Large intestine (tissue), 3 donors: Measurements from ENCODE around the gene INSC. TPM values are rescaled to one million over a fixed set of nuclear protein-coding genes. Genes with fewer than 3 reads are reported as not detected.
A peak's percentile ranks its signal among the peaks of the same experiment; 100 is the strongest.

Source experiments
- DNase-seq, 2 donors: peaks; one replicate each; pipeline versions ENCODE4 v3.0.0 to v3.0.0-alpha.2; 2013
- H3K27ac ChIP-seq: one replicate; pipeline ENCODE4 v1.5.1; 2013; ENCODE audit warnings: low read length
- H3K27me3 ChIP-seq: 2 replicates; pipeline ENCODE4 v1.6.1; 2013; ENCODE audit warnings: low read length; ENCODE audit not compliant: control insufficient read depth, insufficient read depth
- H3K36me3 ChIP-seq: 2 replicates; pipeline ENCODE4 v1.6.1; 2013; ENCODE audit warnings: low read length; ENCODE audit not compliant: control insufficient read depth, insufficient read depth
- H3K4me1 ChIP-seq: one replicate; pipeline ENCODE4 v1.6.1; 2013; ENCODE audit warnings: low read length; ENCODE audit not compliant: control insufficient read depth, insufficient read depth
- H3K4me3 ChIP-seq: one replicate; pipeline ENCODE4 v1.5.1; 2013; ENCODE audit warnings: low read length
- H3K9me3 ChIP-seq: one replicate; pipeline ENCODE4 v1.6.1; 2013; ENCODE audit warnings: mild to moderate bottlenecking, low read depth, low read length, moderate library complexity; ENCODE audit not compliant: control insufficient read depth
- WGBS: methylation state at CpG from one replicate; pipeline ENCODE4 v1.1.5; 2013; ENCODE audit warnings: low lambda C conversion rate; ENCODE audit not compliant: insufficient coverage; 5-methylcytosine and 5-hydroxymethylcytosine counted together
- polyA plus RNA-seq: library from polyadenylated mRNA; unstranded; fragments of 120-200 nt; gene quantifications from one replicate; pipeline ENCODE4 v1.2.1, GENCODE V29; 2013

Gene INSC
- polyA plus RNA-seq, 1 donor = 7.2 TPM

DNA sequence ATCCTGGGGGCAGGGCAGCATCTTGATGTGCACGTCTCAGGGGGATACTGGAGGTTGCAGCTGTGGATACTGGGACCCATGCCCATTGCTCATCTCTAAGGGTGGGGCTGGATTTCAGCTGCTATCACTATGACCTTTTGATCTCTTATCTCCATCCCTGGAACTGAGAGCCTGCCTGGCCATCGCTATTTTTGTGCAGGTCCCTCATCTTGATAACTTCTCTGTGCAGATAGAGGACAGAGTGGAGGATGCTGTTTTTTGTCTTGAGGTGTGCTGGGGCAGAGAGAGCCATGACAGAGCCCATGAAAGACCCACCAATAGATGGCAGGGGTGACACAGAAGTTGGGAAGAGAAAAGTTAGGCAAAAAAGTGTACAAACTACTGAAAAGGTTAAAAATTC, 5.1 kb upstream of the INSC start:
- no CpG with 5 or more reads among the region's 2 CpGs for WGBS
- H3K27me3 ChIP-seq = peaks cover 12% of the 10 kb centered on the region
- H3K9me3 ChIP-seq = peaks cover 3% of the 10 kb centered on the region
- H3K27ac ChIP-seq = no peak overlapping the region
- H3K36me3 ChIP-seq = no peaks in the 10 kb centered on the region
- no peak for DNase-seq
- H3K4me1 ChIP-seq = no peaks in the 10 kb centered on the region
- no peak overlapping the region for H3K4me3 ChIP-seq

GRCh38 chr11:15111215-15111614, 3.5 kb upstream of the INSC start:
- Histone ChIP-seq H3K27ac (no peak overlapping the region), H3K4me1 (no peaks in the 10 kb centered on the region), H3K4me3 (no peak overlapping the region), H3K9me3 (peaks cover 3% of the 10 kb centered on the region), H3K27me3 (peaks cover 27% of the 10 kb centered on the region), H3K36me3 (no peaks in the 10 kb centered on the region)
- no peak for DNase-seq
- WGBS = no CpG with 5 or more reads among the region's 3 CpGs

- no CpG with 5 or more reads among the region's 8 CpGs for WGBS
- Histone ChIP-seq H3K27me3 (peaks cover 30% of the 10 kb centered on the region), H3K9me3 (peaks cover 3% of the 10 kb centered on the region), H3K4me3 (no peak overlapping the region), H3K27ac (peak overlapping the region; percentile 7), H3K4me1 (no peaks in the 10 kb centered on the region), H3K36me3 (no peaks in the 10 kb centered on the region)
- peak in 1 of 2 donors; percentile 21 for DNase-seq
Measured at GRCh38 chr11:15112131-15112541, 2.6 kb upstream of the INSC start.

DNA sequence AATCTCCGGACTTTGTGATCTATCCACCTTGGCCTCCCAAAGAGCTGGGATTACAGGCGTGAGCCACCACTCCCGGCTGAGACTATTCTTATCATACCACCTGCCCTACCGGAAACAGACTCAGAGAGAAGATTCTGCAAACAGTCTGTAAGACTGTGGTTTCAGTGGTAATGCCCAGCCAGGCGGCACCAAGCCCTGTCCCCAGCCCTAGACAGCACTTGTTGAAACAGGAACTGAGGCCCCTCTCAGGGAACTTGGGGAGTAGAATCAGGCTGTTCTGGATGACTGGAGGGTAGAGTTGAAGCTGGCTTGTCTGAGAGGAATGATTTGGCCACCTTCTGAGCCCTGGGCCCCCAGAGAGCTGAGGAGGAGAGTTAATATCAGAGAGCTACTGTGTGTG, 1.3 kb upstream of the INSC start:
- Histone ChIP-seq H3K9me3 (peaks cover 3% of the 10 kb centered on the region), H3K27me3 (peaks cover 34% of the 10 kb centered on the region), H3K4me3 (no peak overlapping the region), H3K36me3 (no peaks in the 10 kb centered on the region), H3K4me1 (no peaks in the 10 kb centered on the region), H3K27ac (no peak overlapping the region)
- no CpG with 5 or more reads among the region's 5 CpGs for WGBS
- DNase-seq = no peak

- no CpG with 5 or more reads among the region's 5 CpGs for WGBS
- H3K36me3 ChIP-seq = no peaks in the 10 kb centered on the region
- DNase-seq = no peak
- no peak overlapping the region for H3K4me3 ChIP-seq
- no peak overlapping the region for H3K27ac ChIP-seq
- H3K9me3 ChIP-seq = peaks cover 3% of the 10 kb centered on the region
- no peaks in the 10 kb centered on the region for H3K4me1 ChIP-seq
- peaks cover 40% of the 10 kb centered on the region for H3K27me3 ChIP-seq
Measured at GRCh38 chr11:15115686-15116085, 963 bp downstream of the INSC start.

DNA sequence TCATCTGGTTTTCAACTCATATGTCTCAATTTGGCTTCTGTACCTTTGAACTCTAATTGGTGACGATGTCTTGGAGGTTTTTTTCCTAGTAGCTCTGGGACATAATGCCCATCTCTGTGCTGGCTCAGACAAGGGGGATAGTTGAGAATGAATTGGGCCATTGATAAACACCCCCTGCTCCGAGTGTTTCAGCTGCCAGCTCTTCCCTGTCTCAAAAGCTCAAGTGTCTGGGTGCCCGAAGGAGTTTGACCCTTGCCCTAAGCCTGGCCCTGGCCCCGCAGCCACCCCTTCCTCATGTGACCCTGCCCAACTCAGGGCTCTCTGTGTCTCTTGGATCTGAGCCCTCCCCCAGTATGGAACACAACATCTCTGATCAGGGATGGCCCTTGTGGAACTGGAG, 3.0 kb downstream of the INSC start:
- H3K27ac ChIP-seq = no peak overlapping the region
- peaks cover 41% of the 10 kb centered on the region for H3K27me3 ChIP-seq
- DNase-seq = no peak

DNA sequence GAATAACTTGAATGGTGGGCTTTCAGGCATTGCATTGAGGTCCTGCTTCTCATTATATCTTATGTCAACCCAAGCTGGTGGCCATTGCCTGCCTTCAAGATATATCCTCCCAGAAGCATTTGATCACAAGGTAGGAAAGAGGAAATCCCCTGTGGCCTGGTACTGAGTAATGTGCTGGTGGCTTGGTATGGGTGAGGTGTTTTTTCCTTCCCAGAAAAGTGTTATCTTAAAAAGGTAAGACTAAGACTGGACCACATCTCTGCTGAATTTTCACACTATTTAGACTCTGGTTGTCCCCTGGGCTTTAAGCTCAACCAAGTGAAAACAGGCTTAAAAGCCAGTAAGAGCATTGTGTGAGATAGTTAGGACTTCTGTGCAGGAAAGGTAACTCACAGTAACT, 3.7 kb downstream of the INSC start:
- Histone ChIP-seq H3K4me1 (no peaks in the 10 kb centered on the region), H3K9me3 (peaks cover 3% of the 10 kb centered on the region), H3K4me3 (no peak overlapping the region), H3K27ac (no peak overlapping the region), H3K27me3 (peaks cover 42% of the 10 kb centered on the region), H3K36me3 (no peaks in the 10 kb centered on the region)
- DNase-seq = no peak

More for the DNA sequence above, 3.0 kb downstream of the INSC start:
- H3K4me3 ChIP-seq = no peak overlapping the region
- peaks cover 3% of the 10 kb centered on the region for H3K9me3 ChIP-seq
- no CpG with 5 or more reads among the region's 4 CpGs for WGBS
- H3K4me1 ChIP-seq = no peaks in the 10 kb centered on the region
- H3K36me3 ChIP-seq = no peaks in the 10 kb centered on the region

DNA sequence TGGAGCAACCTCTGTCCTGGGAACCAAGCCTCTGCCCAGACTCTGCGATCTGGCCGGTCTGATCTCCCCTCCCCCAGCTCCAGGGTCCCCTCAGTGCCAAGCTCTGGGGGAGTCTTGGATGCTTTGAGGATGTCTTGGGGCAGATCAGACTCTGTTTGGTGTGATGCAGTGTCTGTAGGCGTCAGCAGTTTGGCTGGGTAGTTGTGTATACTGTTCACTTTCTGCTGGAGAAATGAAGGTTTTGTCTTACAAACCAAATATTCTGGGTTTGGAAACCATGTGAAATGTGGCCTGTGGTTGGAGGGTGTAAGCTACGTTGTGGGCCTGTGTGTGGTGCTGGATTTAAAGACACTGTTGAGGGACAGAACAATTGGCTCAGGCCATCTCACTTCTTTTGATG, 4.6 kb downstream of the INSC start:
- peaks cover 3% of the 10 kb centered on the region for H3K9me3 ChIP-seq
- no peak overlapping the region for H3K4me3 ChIP-seq
- H3K4me1 ChIP-seq = no peaks in the 10 kb centered on the region
- no CpG with 5 or more reads among the region's 4 CpGs for WGBS
- H3K27me3 ChIP-seq = peaks cover 34% of the 10 kb centered on the region
- H3K27ac ChIP-seq = no peak overlapping the region
- H3K36me3 ChIP-seq = no peaks in the 10 kb centered on the region
- no peak for DNase-seq

GRCh38 chr11:15119826-15120225, 5.1 kb downstream of the INSC start:
- Histone ChIP-seq H3K4me3 (no peak overlapping the region), H3K36me3 (no peaks in the 10 kb centered on the region), H3K9me3 (no peaks in the 10 kb centered on the region), H3K4me1 (no peaks in the 10 kb centered on the region), H3K27me3 (peaks cover 34% of the 10 kb centered on the region), H3K27ac (no peak overlapping the region)
- 100% methylated on average over 1 of the region's 1 CpG for WGBS
- no peak for DNase-seq

- no peak overlapping the region for H3K27ac ChIP-seq
- H3K27me3 ChIP-seq = peaks cover 19% of the 10 kb centered on the region
- H3K36me3 ChIP-seq = no peaks in the 10 kb centered on the region
- no peaks in the 10 kb centered on the region for H3K9me3 ChIP-seq
- no peak for DNase-seq
- H3K4me1 ChIP-seq = no peaks in the 10 kb centered on the region
- WGBS = no CpG with 5 or more reads among the region's 1 CpG
- no peak overlapping the region for H3K4me3 ChIP-seq
Measured at GRCh38 chr11:15123849-15124248, 9.1 kb downstream of the INSC start.

- no peaks in the 10 kb centered on the region for H3K9me3 ChIP-seq
- no peaks in the 10 kb centered on the region for H3K36me3 ChIP-seq
- peaks cover 14% of the 10 kb centered on the region for H3K27me3 ChIP-seq
- no CpG with 5 or more reads among the region's 2 CpGs for WGBS
- no peaks in the 10 kb centered on the region for H3K4me1 ChIP-seq
- no peak for DNase-seq
- no peak overlapping the region for H3K4me3 ChIP-seq
- no peak overlapping the region for H3K27ac ChIP-seq
Measured at GRCh38 chr11:15124528-15124927, 9.8 kb downstream of the INSC start.
